Tibial nerve (tissue), 4 donors: ENCODE data around the gene DENR. TPM values are rescaled to one million over a fixed set of nuclear protein-coding genes. Genes with fewer than 3 reads are reported as not detected.

Experiments used
- DNase-seq, 2 donors: peaks; one replicate each; pipeline ENCODE4 v3.0.0-alpha.2; 2019; ENCODE audit warnings: low spot score in 2 of 2
- H3K27ac ChIP-seq, 4 donors: fragments of 200-600 bp; sonication (generic) in 3 of 4; one replicate each; pipeline ENCODE4 v1.5.1; 2017 to 2019; ENCODE audit warnings: mild to moderate bottlenecking in 1 of 4
- H3K27me3 ChIP-seq, 2 donors: fragments of 200-600 bp; sonication (generic) in 1 of 2; one replicate each; pipeline versions ENCODE4 v1.5.1 to v1.6.0; 2017 to 2019
- H3K36me3 ChIP-seq, 3 donors: fragments of 200-600 bp; sonication (generic); one replicate each; pipeline ENCODE4 v1.5.1; 2018 to 2019
- H3K4me1 ChIP-seq, 4 donors: fragments of 200-600 bp; sonication (generic) in 3 of 4; one replicate each; pipeline ENCODE4 v1.5.1; 2017 to 2019
- H3K4me3 ChIP-seq, 4 donors: fragments of 200-600 bp; sonication (generic) in 3 of 4; one replicate each; pipeline ENCODE4 v1.5.1; 2017 to 2019; ENCODE audit warnings: mild to moderate bottlenecking in 1 of 4, moderate library complexity in 1 of 4
- H3K9me3 ChIP-seq, 4 donors: fragments of 200-600 bp; sonication (generic) in 3 of 4; one replicate each; pipeline ENCODE4 v1.5.1; 2017 to 2019
- EP300 ChIP-seq, 2 donors: sonication (generic); formaldehyde crosslinking; IDR thresholded peaks; one replicate each; pipeline ENCODE4 v1.6.1; 2017; ENCODE audit warnings: antibody characterized with exemption in 2 of 2, mild to moderate bottlenecking in 1 of 2
- POLR2A ChIP-seq, 2 donors: fragments of 450-650 bp; IDR thresholded peaks; one replicate each; pipeline ENCODE4 v1.6.1; 2017; ENCODE audit warnings: antibody characterized with exemption in 2 of 2, mild to moderate bottlenecking in 2 of 2, moderate library complexity in 2 of 2
- WGBS, 2 donors: methylation state at CpG; one replicate each; pipeline ENCODE4 v1.1.5; 2018; 5-methylcytosine and 5-hydroxymethylcytosine counted together
- total RNA-seq, 4 donors: library from RNA; depleted of rRNA; stranded (reverse); fragments of >200 nt; gene quantifications; one replicate each; pipeline ENCODE4 v1.1.0, GENCODE V29; 2016
- TF ChIP-seq, protein P1 (sequence below), 5 experiments: fragments of 200-600 bp in 3 of 5; fragments of 450-650 bp in 2 of 5; sonication (generic) in 3 of 5; IDR thresholded peaks; one replicate each; pipeline ENCODE4 v1.5.1; 2016 to 2019; ENCODE audit warnings: antibody characterized with exemption in 5 of 5, mild to moderate bottlenecking in 3 of 5, moderate library complexity in 2 of 5

DENR gene
- total RNA-seq, 4 donors from 2014 or later = 12.6 to 25.1 (median 17.3) TPM

DNA sequence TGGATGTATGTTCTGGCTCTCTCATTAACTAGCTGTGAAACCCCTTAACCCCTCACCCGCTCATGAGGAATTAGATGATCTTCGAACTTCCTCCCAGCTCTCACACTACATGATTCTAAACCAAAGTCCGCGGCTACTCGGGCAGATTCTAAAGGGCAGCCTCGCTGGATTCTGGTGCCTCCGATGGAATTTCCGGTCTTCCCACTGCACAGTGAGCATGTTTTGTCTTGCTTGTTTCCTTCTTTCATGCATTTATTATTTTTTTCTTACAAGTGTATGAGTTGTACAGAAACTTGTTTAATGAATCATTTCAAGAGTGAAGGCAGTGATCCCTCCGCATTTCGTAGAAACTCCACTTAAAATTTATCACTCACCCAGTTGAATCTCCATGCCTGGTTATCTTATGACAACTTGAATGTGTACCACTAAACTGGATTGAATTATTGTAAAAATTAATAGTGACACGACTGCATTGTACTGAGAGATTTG, 31.5 kb upstream of the DENR start:
- H3K27ac ChIP-seq = peak overlapping the region in 3 of 4 donors; percentile 30 to 83 (median 71)
- WGBS, 2 donors = 45 to 47% methylated on average over 11 of the region's 11 CpGs
- no peak overlapping the region for H3K4me3 ChIP-seq
- DNase-seq = no peak
- no peaks in the 10 kb centered on the region for H3K27me3 ChIP-seq
- H3K4me1 ChIP-seq = peaks cover 0 to 24% (median 2%) of the 10 kb centered on the region in 4 donors
- H3K9me3 ChIP-seq = no peaks in the 10 kb centered on the region
- H3K36me3 ChIP-seq = no peaks in the 10 kb centered on the region
- no peak for TF ChIP-seq EP300 (IDR thresholded peaks at IDR 0.05)
- TF ChIP-seq, protein P1, sequence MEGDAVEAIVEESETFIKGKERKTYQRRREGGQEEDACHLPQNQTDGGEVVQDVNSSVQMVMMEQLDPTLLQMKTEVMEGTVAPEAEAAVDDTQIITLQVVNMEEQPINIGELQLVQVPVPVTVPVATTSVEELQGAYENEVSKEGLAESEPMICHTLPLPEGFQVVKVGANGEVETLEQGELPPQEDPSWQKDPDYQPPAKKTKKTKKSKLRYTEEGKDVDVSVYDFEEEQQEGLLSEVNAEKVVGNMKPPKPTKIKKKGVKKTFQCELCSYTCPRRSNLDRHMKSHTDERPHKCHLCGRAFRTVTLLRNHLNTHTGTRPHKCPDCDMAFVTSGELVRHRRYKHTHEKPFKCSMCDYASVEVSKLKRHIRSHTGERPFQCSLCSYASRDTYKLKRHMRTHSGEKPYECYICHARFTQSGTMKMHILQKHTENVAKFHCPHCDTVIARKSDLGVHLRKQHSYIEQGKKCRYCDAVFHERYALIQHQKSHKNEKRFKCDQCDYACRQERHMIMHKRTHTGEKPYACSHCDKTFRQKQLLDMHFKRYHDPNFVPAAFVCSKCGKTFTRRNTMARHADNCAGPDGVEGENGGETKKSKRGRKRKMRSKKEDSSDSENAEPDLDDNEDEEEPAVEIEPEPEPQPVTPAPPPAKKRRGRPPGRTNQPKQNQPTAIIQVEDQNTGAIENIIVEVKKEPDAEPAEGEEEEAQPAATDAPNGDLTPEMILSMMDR (IDR thresholded peaks at IDR 0.05) = no peak
- no peak for TF ChIP-seq POLR2A (IDR thresholded peaks at IDR 0.05)

DNA sequence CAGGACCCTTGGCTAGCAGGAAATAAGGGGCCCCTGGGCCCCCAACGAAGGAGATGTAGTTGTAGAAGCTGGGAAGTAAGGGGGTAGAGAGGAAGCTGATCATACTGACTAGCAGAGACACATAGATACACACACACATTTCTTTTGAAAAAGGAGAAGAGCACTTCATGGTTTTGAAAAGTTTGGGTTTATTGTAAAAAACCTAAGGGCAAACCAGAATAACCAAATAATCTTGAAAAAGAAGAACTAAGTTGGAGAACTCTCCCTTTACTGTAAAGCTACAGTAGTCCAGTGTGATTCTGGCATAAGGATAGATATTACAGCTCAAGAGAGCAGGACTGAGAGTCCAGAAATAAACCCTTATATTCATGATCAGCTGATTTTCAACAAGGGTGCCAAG, 30.2 kb upstream of the DENR start:
- Histone ChIP-seq H3K27me3 (no peaks in the 10 kb centered on the region), H3K27ac (peak overlapping the region in 1 of 4 donors; percentile 7), H3K9me3 (no peaks in the 10 kb centered on the region), H3K4me1 (peaks cover 0 to 24% (median 2%) of the 10 kb centered on the region in 4 donors), H3K4me3 (no peak overlapping the region), H3K36me3 (no peaks in the 10 kb centered on the region)
- TF ChIP-seq, protein P1 (IDR thresholded peaks at IDR 0.05) = no peak
- TF ChIP-seq POLR2A (IDR thresholded peaks at IDR 0.05) (no peak), EP300 (IDR thresholded peaks at IDR 0.05) (no peak)
- DNase-seq = no peak
- 58 to 64% methylated on average over 1 of the region's 1 CpG for WGBS, 2 donors

DNA sequence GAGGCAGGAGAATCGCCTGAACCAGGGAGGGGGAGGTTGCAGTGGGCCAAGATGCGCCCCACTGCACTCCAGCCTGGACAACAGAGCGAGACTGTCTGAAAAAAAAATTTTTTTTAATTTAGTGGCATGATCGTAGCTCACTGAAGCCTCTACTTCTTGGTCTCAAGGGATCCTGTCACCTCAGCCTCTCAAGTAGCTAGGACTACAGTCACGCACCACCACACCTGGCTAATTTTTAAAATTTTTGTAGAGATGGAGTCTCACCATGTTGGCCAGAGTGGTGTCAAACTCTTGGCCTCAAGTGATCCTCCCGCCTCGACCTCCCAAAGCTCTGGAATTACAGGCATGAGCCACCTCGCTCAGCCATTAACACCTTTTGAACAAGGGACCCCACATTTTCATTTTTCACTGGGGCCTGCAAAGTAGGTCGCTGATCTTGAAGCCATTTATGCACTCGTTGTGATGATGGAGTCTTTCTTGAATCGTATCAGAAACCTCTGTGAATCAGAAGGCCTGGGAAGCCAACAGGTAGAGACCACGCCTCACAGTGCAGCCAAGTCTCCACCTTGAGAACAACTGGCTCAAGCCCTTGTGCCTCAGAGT, 27.9 kb upstream of the DENR start:
- H3K4me1 ChIP-seq = peaks cover 0 to 24% (median 2%) of the 10 kb centered on the region in 4 donors
- TF ChIP-seq EP300 (IDR thresholded peaks at IDR 0.05) (no peak), POLR2A (IDR thresholded peaks at IDR 0.05) (no peak)
- TF ChIP-seq, protein P1 (IDR thresholded peaks at IDR 0.05) = no peak
- no peaks in the 10 kb centered on the region for H3K27me3 ChIP-seq
- H3K9me3 ChIP-seq = no peaks in the 10 kb centered on the region
- no peak overlapping the region for H3K27ac ChIP-seq
- no peak for DNase-seq
- no peak overlapping the region for H3K4me3 ChIP-seq
- 91 to 93% methylated on average over 12 of the region's 12 CpGs for WGBS, 2 donors
- H3K36me3 ChIP-seq = no peaks in the 10 kb centered on the region

DNA sequence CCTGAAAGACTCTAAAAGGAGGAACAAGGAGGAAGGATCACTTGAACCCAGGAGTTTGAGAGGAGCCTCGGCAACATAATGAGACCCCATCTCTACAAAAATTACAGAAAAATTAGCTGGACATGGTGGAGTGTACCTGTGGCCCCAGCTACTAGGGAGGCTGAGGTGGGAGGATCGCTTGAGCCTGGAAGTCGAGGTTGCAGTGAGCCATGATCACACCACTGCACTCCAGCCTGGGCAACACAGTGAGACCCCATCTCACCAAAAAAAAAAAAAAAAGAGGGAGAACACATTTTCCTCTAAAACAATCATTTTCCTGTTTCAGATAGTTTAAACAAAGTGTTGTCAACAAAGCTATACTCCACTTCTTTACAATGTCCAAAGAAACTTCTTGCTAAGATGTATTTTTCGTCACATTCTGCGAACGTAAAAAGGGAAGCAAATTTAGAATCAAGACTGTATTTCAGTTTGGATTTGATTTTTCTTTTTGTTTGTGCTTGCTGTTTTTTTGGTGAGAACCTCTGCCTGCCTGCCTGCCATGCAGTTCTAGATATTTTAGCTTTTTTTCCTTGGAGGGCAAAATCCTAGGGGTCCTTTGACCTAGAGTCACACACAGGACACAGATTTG, 27.1 kb upstream of the DENR start:
- no peak for DNase-seq
- peaks cover 0 to 24% (median 0%) of the 10 kb centered on the region in 4 donors for H3K4me1 ChIP-seq
- no peak overlapping the region for H3K27ac ChIP-seq
- H3K27me3 ChIP-seq = no peaks in the 10 kb centered on the region
- no peaks in the 10 kb centered on the region for H3K36me3 ChIP-seq
- no peak overlapping the region for H3K4me3 ChIP-seq
- 84 to 89% methylated on average over 6 of the region's 6 CpGs for WGBS, 2 donors
- H3K9me3 ChIP-seq = no peaks in the 10 kb centered on the region
- TF ChIP-seq EP300 (IDR thresholded peaks at IDR 0.05) (no peak), POLR2A (IDR thresholded peaks at IDR 0.05) (no peak)
- TF ChIP-seq, protein P1 (IDR thresholded peaks at IDR 0.05) = no peak

DNA sequence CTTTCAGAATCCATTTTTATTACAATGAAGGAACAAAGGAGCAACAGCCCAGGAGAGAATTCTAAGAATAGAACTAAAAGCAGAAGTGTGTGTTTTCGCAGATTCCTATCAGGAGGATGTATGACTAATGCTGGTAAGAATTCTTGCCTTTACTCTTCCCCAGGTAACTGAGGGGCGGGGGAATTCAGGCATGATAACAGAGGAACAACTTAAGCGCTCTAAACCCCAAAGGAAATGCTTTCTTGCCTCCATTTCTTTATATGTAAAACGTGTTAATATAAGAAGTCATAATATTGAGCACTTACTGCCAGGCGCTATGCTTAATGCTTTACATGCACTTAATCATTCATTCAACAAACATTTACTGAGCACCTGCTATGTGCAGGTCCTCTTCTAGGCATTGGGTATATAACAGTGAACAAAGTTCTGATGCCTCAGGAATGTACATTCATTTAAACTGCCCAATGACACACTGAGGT, 26.5 kb upstream of the DENR start:
- Histone ChIP-seq H3K27ac (no peak overlapping the region), H3K27me3 (no peaks in the 10 kb centered on the region), H3K36me3 (no peaks in the 10 kb centered on the region), H3K4me3 (no peak overlapping the region), H3K4me1 (peaks cover 0 to 18% (median 0%) of the 10 kb centered on the region in 4 donors), H3K9me3 (no peaks in the 10 kb centered on the region)
- TF ChIP-seq, protein P1 (IDR thresholded peaks at IDR 0.05) = no peak
- TF ChIP-seq POLR2A (IDR thresholded peaks at IDR 0.05) = no peak
- TF ChIP-seq EP300 (IDR thresholded peaks at IDR 0.05) = no peak
- WGBS, 2 donors = 57 to 64% methylated on average over 5 of the region's 5 CpGs
- DNase-seq = no peak
